ENCODE data around the gene KCNT1.

KCNT1 gene

DNA sequence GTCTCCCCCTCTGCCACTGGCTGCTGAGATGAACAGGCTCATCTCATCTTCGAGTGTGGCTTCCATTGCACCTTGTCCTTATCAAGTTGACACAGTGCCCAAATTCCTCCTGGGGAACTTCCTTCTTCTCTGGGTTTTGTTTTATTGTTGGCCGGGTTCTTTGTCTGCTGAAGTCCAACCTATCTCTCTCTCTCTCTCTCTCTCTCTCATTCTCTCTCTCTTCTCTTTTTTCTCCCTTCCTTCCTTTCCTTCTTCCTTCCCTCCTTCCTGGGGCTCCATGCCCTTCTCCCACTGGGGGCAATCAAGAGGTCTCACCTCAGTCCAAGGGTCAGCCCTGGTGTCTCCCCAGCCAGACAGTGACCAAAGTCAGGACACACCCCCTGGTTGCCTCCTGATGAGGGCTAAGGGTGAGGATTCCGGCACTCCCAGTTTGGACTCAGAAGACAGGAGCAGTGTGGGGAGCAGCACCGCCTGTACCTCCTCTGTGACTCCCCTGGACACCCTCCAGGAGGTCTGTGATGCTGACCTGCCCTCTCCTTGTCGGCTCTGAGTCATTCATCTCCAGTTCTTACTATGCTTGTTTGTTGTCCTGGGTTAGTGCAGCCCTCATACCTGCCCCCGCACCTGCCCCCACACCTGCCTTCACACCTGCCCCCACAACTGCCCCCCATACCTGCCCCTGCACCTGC lies 30.7 kb downstream of the KCNT1 start:
- TF ChIP-seq FOXP2 (optimal IDR thresholded peaks at IDR 0.05; ENCODE audit: borderline replicate concordance, extremely low read depth, extremely low read length, insufficient read depth) (no peak), SIN3A (IDR thresholded peaks at IDR 0.05; ENCODE audit: borderline replicate concordance, insufficient read depth, low read length) (no peak), TAF1 (IDR thresholded peaks at IDR 0.05; ENCODE audit: borderline replicate concordance, insufficient read depth, low read length) (no peak), POLR2AphosphoS5 (IDR thresholded peaks at IDR 0.05; ENCODE audit: low read depth, low read length) (no peak)
- TF ChIP-seq, protein P1, sequence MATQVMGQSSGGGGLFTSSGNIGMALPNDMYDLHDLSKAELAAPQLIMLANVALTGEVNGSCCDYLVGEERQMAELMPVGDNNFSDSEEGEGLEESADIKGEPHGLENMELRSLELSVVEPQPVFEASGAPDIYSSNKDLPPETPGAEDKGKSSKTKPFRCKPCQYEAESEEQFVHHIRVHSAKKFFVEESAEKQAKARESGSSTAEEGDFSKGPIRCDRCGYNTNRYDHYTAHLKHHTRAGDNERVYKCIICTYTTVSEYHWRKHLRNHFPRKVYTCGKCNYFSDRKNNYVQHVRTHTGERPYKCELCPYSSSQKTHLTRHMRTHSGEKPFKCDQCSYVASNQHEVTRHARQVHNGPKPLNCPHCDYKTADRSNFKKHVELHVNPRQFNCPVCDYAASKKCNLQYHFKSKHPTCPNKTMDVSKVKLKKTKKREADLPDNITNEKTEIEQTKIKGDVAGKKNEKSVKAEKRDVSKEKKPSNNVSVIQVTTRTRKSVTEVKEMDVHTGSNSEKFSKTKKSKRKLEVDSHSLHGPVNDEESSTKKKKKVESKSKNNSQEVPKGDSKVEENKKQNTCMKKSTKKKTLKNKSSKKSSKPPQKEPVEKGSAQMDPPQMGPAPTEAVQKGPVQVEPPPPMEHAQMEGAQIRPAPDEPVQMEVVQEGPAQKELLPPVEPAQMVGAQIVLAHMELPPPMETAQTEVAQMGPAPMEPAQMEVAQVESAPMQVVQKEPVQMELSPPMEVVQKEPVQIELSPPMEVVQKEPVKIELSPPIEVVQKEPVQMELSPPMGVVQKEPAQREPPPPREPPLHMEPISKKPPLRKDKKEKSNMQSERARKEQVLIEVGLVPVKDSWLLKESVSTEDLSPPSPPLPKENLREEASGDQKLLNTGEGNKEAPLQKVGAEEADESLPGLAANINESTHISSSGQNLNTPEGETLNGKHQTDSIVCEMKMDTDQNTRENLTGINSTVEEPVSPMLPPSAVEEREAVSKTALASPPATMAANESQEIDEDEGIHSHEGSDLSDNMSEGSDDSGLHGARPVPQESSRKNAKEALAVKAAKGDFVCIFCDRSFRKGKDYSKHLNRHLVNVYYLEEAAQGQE (IDR thresholded peaks at IDR 0.05; ENCODE audit: insufficient read depth in 1 of 2, low read depth in 2 of 2, low read length in 2 of 2) = no peak

DNA sequence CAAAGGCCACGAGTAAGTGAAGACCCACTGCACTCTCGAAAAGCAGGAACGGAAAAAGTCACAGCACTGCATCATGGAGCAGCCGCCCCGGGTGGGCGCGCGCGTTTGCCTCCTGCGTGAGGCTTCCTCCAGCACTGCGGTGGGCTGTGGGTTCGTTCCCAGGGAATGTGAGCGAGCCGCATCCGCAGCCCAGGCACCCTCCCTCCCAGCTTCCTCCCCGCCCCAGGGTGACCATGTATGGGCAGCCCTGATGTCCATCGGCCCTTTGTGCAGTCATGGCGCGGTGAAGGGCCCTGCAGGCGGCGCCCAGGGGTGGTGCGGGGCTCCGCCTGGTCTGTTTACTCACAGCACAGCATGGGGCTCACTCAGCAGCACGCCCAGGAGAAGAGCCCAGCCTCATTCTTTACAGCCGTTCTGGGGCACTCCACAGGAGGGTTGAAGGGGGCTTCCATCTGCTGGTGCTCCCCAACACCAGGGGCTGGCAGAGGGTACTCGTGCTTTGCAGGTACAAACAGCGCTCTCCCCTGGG lies 32.7 kb downstream of the KCNT1 start:
- TF ChIP-seq FOXP2 (optimal IDR thresholded peaks at IDR 0.05; ENCODE audit: borderline replicate concordance, extremely low read depth, extremely low read length, insufficient read depth) = no peak
- TF ChIP-seq TAF1 (IDR thresholded peaks at IDR 0.05; ENCODE audit: borderline replicate concordance, insufficient read depth, low read length) = no peak
- no peak for TF ChIP-seq SIN3A (IDR thresholded peaks at IDR 0.05; ENCODE audit: borderline replicate concordance, insufficient read depth, low read length)
- no peak for TF ChIP-seq POLR2AphosphoS5 (IDR thresholded peaks at IDR 0.05; ENCODE audit: low read depth, low read length)
- TF ChIP-seq, protein P1 (IDR thresholded peaks at IDR 0.05; ENCODE audit: insufficient read depth in 1 of 2, low read depth in 2 of 2, low read length in 2 of 2) = no peak

DNA sequence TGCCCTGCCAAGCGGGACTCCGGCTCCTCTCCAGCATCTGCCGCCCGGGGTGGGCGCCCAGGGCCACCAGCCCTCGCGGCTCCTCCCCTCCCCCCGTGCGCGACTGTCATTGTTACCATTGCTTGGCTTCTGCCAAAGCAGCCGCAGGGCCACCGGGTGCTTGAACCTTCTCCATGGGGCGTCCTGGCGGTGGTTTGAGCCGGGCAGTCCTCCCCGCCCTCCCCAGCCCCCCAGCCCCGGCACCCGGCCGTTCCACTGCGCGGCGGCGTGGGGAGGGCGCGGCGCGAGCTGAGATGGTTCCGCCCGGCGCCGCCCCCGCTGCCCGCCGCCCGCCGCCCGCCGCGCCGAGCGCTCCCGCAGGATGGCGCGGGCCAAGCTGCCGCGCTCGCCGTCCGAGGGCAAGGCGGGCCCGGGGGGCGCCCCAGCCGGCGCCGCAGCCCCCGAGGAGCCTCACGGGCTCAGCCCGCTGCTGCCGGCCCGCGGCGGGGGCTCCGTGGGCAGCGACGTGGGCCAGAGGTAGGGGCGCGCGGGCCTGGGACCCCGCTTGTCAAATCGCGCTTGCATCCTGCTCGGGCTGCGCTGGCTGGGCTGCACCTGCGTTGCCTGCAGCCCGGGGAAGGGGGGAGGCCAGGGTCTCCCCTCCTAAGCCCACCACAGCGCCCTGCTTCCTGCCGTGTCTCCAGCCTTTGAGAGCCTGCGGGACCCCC lies 34.4 kb downstream of the KCNT1 start:
- TF ChIP-seq SIN3A (IDR thresholded peaks at IDR 0.05; ENCODE audit: borderline replicate concordance, insufficient read depth, low read length) (no peak), TAF1 (IDR thresholded peaks at IDR 0.05; ENCODE audit: borderline replicate concordance, insufficient read depth, low read length) (no peak), POLR2AphosphoS5 (IDR thresholded peaks at IDR 0.05; ENCODE audit: low read depth, low read length) (no peak), FOXP2 (optimal IDR thresholded peaks at IDR 0.05; ENCODE audit: borderline replicate concordance, extremely low read depth, extremely low read length, insufficient read depth) (no peak)
- TF ChIP-seq, protein P1 (IDR thresholded peaks at IDR 0.05; ENCODE audit: insufficient read depth in 1 of 2, low read depth in 2 of 2, low read length in 2 of 2) = no peak

DNA sequence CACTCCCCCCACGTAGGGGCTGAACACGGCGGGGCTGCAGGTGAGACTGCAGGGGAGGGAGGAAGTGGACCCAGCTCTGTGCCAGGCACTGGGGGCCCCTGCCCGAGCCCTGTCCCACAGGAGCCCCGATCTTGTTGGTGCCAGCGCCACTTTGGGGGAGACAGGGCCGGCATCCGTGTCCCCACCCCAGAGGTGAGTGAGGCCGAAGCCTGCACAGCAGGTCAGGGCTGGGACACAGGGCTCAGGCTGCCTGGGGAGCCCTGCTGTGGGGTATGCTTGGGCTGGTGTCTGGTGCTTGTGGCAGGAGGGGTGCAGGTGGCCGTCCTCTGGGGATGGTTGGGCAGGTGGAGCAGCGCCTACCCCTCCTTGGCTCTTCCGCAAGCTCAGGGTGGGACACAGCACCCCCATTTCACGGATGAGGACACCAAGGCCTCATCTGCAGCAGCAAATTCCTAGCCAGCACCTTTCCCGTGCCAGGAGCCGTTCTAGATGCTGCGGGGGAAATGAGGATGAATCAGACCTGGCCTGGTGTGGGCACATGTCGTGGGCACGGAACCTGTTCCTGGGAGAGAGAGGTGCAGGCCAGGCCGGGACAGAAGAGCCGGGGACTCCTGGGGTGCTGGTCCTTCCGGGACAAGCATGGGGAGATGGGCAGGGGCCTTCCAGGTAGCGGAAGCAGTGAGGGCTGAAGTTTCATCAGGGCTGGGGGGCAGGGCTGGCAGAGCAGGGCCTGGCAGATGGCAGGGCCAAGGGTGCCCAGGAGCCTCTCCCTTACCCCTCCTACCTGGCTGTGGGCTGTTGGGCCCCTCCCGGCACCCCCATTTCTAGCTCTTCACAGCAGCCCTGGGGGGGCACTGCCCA lies 35.2 kb downstream of the KCNT1 start:
- TF ChIP-seq POLR2AphosphoS5 (IDR thresholded peaks at IDR 0.05; ENCODE audit: low read depth, low read length) = no peak
- TF ChIP-seq, protein P1 (IDR thresholded peaks at IDR 0.05; ENCODE audit: insufficient read depth in 1 of 2, low read depth in 2 of 2, low read length in 2 of 2) = no peak
- TF ChIP-seq TAF1 (IDR thresholded peaks at IDR 0.05; ENCODE audit: borderline replicate concordance, insufficient read depth, low read length) = no peak
- TF ChIP-seq FOXP2 (optimal IDR thresholded peaks at IDR 0.05; ENCODE audit: borderline replicate concordance, extremely low read depth, extremely low read length, insufficient read depth) = no peak
- no peak for TF ChIP-seq SIN3A (IDR thresholded peaks at IDR 0.05; ENCODE audit: borderline replicate concordance, insufficient read depth, low read length)

Data from PFSK-1 (cell line).